ENCODE measurements around the gene PAF1.

GRCh38 chr19:39412867-39413271 lies 22.0 kb upstream of the PAF1 start:
- TF ChIP-seq CTCF (IDR thresholded peaks at IDR 0.05; ENCODE audit: poor library complexity, severe bottlenecking) (no peak), RAD21 (conservative IDR thresholded peaks at IDR 0.05) (no peak), SMC3 (conservative IDR thresholded peaks at IDR 0.05; ENCODE audit: poor library complexity) (peak; percentile 58)

All from neural cell (in vitro differentiated cells).